Measurements from ENCODE around the gene DYRK3.

DYRK3 gene

GRCh38 chr1:206668351-206668750, 33.0 kb downstream of the DYRK3 start:
- no peak overlapping the region for H3K9ac ChIP-seq (ENCODE audit: low read length)
- no peaks in the 10 kb centered on the region for H3K9me2 ChIP-seq (replicated peaks; ENCODE audit: insufficient read depth, low read length)
- H2AFZ ChIP-seq (ENCODE audit: low read depth, low read length, severe bottlenecking): no peak overlapping the region
- TF ChIP-seq EZH2phosphoT487 (conservative IDR thresholded peaks at IDR 0.05; ENCODE audit: low read length): no peak
- no peak for TF ChIP-seq CTCF (IDR thresholded peaks at IDR 0.05; ENCODE audit: insufficient read depth, low read length, poor library complexity, severe bottlenecking)
- no peaks in the 10 kb centered on the region for H3K36me3 ChIP-seq (ENCODE audit: low read length)
- H3K9me3 ChIP-seq (ENCODE audit: insufficient read depth, low read length): no peaks in the 10 kb centered on the region
- no peaks in the 10 kb centered on the region for H3K79me2 ChIP-seq (ENCODE audit: insufficient read depth, low read length)
- H3F3A ChIP-seq (ENCODE audit: insufficient read depth): no peaks in the 10 kb centered on the region
- H3K27ac ChIP-seq (ENCODE audit: low read depth, low read length): no peak overlapping the region
- no peaks in the 10 kb centered on the region for H3K27me3 ChIP-seq (ENCODE audit: low read length)
- H3K4me3 ChIP-seq (ENCODE audit: insufficient read depth, low read length, poor library complexity, severe bottlenecking): no peak overlapping the region
- no peak overlapping the region for H3K4me2 ChIP-seq (ENCODE audit: low read depth, low read length, poor library complexity, severe bottlenecking)
- no peaks in the 10 kb centered on the region for H4K20me1 ChIP-seq (ENCODE audit: low read depth, low read length)

GRCh38 chr1:206668874-206669410, 33.6 kb downstream of the DYRK3 start:
- no peak overlapping the region for H3K9ac ChIP-seq (ENCODE audit: low read length)
- no peak overlapping the region for H3K4me3 ChIP-seq (ENCODE audit: insufficient read depth, low read length, poor library complexity, severe bottlenecking)
- H3K9me2 ChIP-seq (replicated peaks; ENCODE audit: insufficient read depth, low read length): no peaks in the 10 kb centered on the region
- H4K20me1 ChIP-seq (ENCODE audit: low read depth, low read length): no peaks in the 10 kb centered on the region
- no peaks in the 10 kb centered on the region for H3K9me3 ChIP-seq (ENCODE audit: insufficient read depth, low read length)
- H3F3A ChIP-seq (ENCODE audit: insufficient read depth): no peaks in the 10 kb centered on the region
- no peak overlapping the region for H3K27ac ChIP-seq (ENCODE audit: low read depth, low read length)
- TF ChIP-seq CTCF (IDR thresholded peaks at IDR 0.05; ENCODE audit: insufficient read depth, low read length, poor library complexity, severe bottlenecking): no peak
- TF ChIP-seq EZH2phosphoT487 (conservative IDR thresholded peaks at IDR 0.05; ENCODE audit: low read length): no peak
- no peaks in the 10 kb centered on the region for H3K79me2 ChIP-seq (ENCODE audit: insufficient read depth, low read length)
- H3K27me3 ChIP-seq (ENCODE audit: low read length): no peaks in the 10 kb centered on the region
- no peak overlapping the region for H3K4me2 ChIP-seq (ENCODE audit: low read depth, low read length, poor library complexity, severe bottlenecking)
- no peak overlapping the region for H2AFZ ChIP-seq (ENCODE audit: low read depth, low read length, severe bottlenecking)
- H3K36me3 ChIP-seq (ENCODE audit: low read length): no peaks in the 10 kb centered on the region

GRCh38 chr1:206672011-206672688, 36.8 kb downstream of the DYRK3 start:
- no peaks in the 10 kb centered on the region for H3K9me3 ChIP-seq (ENCODE audit: insufficient read depth, low read length)
- H3K9ac ChIP-seq (ENCODE audit: low read length): no peak overlapping the region
- no peak overlapping the region for H3K27ac ChIP-seq (ENCODE audit: low read depth, low read length)
- H2AFZ ChIP-seq (ENCODE audit: low read depth, low read length, severe bottlenecking): no peak overlapping the region
- TF ChIP-seq EZH2phosphoT487 (conservative IDR thresholded peaks at IDR 0.05; ENCODE audit: low read length): no peak
- TF ChIP-seq CTCF (IDR thresholded peaks at IDR 0.05; ENCODE audit: insufficient read depth, low read length, poor library complexity, severe bottlenecking): no peak
- no peak overlapping the region for H3K4me3 ChIP-seq (ENCODE audit: insufficient read depth, low read length, poor library complexity, severe bottlenecking)
- H3K79me2 ChIP-seq (ENCODE audit: insufficient read depth, low read length): no peaks in the 10 kb centered on the region
- no peaks in the 10 kb centered on the region for H3K27me3 ChIP-seq (ENCODE audit: low read length)
- H3F3A ChIP-seq (ENCODE audit: insufficient read depth): no peaks in the 10 kb centered on the region
- no peaks in the 10 kb centered on the region for H4K20me1 ChIP-seq (ENCODE audit: low read depth, low read length)
- H3K9me2 ChIP-seq (replicated peaks; ENCODE audit: insufficient read depth, low read length): no peaks in the 10 kb centered on the region
- H3K36me3 ChIP-seq (ENCODE audit: low read length): no peaks in the 10 kb centered on the region
- H3K4me2 ChIP-seq (ENCODE audit: low read depth, low read length, poor library complexity, severe bottlenecking): no peak overlapping the region
